K562 (cell line): ENCODE results near the gene GART. TPM values are rescaled to one million over a fixed set of nuclear protein-coding genes. Genes with fewer than 3 reads are reported as not detected.
A peak's percentile ranks its signal among the peaks of the same experiment; 100 is the strongest.

Experiments used
- ARID3B ChIP-seq: fragments of 250-450 bp; sonication (Bioruptor Pico); IDR thresholded peaks from 2 replicates; pipeline ENCODE4 v1.4.0; 2020; ENCODE audit warnings: borderline replicate concordance
- BCLAF1 ChIP-seq, 2 experiments: fragments of 450-650 bp in 1 of 2; IDR thresholded peaks; 2 replicates each; pipeline ENCODE4 v1.6.1; 2011 to 2017; ENCODE audit warnings: low read depth in 2 of 2, antibody characterized with exemption in 1 of 2, borderline replicate concordance in 1 of 2, low read length in 1 of 2, mild to moderate bottlenecking in 1 of 2, mixed read lengths in 1 of 2; ENCODE audit not compliant: control insufficient read depth in 1 of 2
- CAMTA2 ChIP-seq: fragments of 250-450 bp; sonication (Bioruptor Pico); conservative IDR thresholded peaks from 2 replicates; pipeline ENCODE4 v1.5.1; 2022
- ETV1 ChIP-seq: fragments of 450-650 bp; conservative IDR thresholded peaks from 2 replicates; pipeline ENCODE4 v1.6.1; 2016; ENCODE audit warnings: missing genetic modification characterization, control low read depth, low read depth, missing compliant biosample characterization
- GATA2 ChIP-seq: sonication (generic); formaldehyde crosslinking; IDR thresholded peaks from 2 replicates; pipeline ENCODE4 v1.4.0; 2020; ENCODE audit warnings: mild to moderate bottlenecking, missing genetic modification reagents
- HES1 ChIP-seq: fragments of 450-650 bp; IDR thresholded peaks from 2 replicates; pipeline ENCODE4 v1.6.1; 2016; ENCODE audit warnings: low read depth, mild to moderate bottlenecking, moderate library complexity
- HMGN3 ChIP-seq: IDR thresholded peaks from 2 replicates; pipeline ENCODE4 v1.6.1; 2011; ENCODE audit warnings: borderline replicate concordance, low read depth, mild to moderate bottlenecking, mixed read lengths, low read length; ENCODE audit not compliant: insufficient read length; ENCODE audit errors: extremely low read depth
- ID3 ChIP-seq, 2 experiments: fragments of 250-450 bp in 1 of 2; fragments of 450-650 bp in 1 of 2; sonication (Bioruptor Pico) in 1 of 2; IDR thresholded peaks; 2 replicates each; pipeline versions ENCODE4 v1.6.1 to v1.8.0; 2016 to 2021; ENCODE audit warnings: mild to moderate bottlenecking in 2 of 2, moderate library complexity in 2 of 2, missing compliant biosample characterization in 1 of 2, missing genetic modification characterization in 1 of 2
- MYBL2 ChIP-seq, 2 experiments: fragments of 450-650 bp in 1 of 2; sonication (generic) in 1 of 2; formaldehyde crosslinking in 1 of 2; IDR thresholded peaks; 2 replicates each; pipeline versions ENCODE4 v1.6.1 to v1.8.1; 2017 to 2022; ENCODE audit warnings: borderline replicate concordance in 1 of 2, inconsistent platforms in 1 of 2, low read depth in 1 of 2, mild to moderate bottlenecking in 1 of 2, missing genetic modification reagents in 1 of 2, moderate library complexity in 1 of 2
- SLC30A9 ChIP-seq: fragments of 250-450 bp; sonication (Bioruptor Pico); IDR thresholded peaks from 2 replicates; pipeline ENCODE4 v1.8.0; 2022; ENCODE audit warnings: mild to moderate bottlenecking, moderate library complexity
- SMARCC2 ChIP-seq: fragments of 450-650 bp; IDR thresholded peaks from 2 replicates; pipeline ENCODE4 v1.6.1; 2017; ENCODE audit warnings: antibody characterized with exemption, moderate library complexity, mild to moderate bottlenecking, low read depth
- TAF15 ChIP-seq: fragments of 200-400 bp; formaldehyde crosslinking; IDR thresholded peaks from 2 replicates; pipeline ENCODE4 v1.6.1; 2017; ENCODE audit warnings: mild to moderate bottlenecking, low read depth, low read length, moderate library complexity
- XRCC5 ChIP-seq: fragments of 200-400 bp; formaldehyde crosslinking; IDR thresholded peaks from 2 replicates; pipeline ENCODE4 v1.6.1; 2017; ENCODE audit warnings: low read depth, mild to moderate bottlenecking, low read length
- YY1 ChIP-seq, 3 experiments: IDR thresholded peaks; 2 replicates each; pipeline ENCODE4 v1.6.1; 2011; ENCODE audit warnings: low read length in 2 of 3, mild to moderate bottlenecking in 2 of 3, moderate library complexity in 2 of 3, borderline replicate concordance in 1 of 3, control low read depth in 1 of 3, low read depth in 1 of 3; ENCODE audit not compliant: insufficient read depth in 3 of 3, insufficient replicate concordance in 2 of 3, control insufficient read depth in 1 of 3, insufficient read length in 1 of 3; ENCODE audit errors: extremely low read depth in 1 of 3
- ZFP36 ChIP-seq: fragments of 150-350 bp; IDR thresholded peaks from 2 replicates; pipeline ENCODE4 v1.6.1; 2018; ENCODE audit warnings: low read length, low read depth; ENCODE audit not compliant: partially characterized antibody
- ZFX ChIP-seq: sonication (generic); formaldehyde crosslinking; IDR thresholded peaks from 2 replicates; pipeline ENCODE4 v1.8.0; 2022; ENCODE audit warnings: mild to moderate bottlenecking, missing genetic modification reagents, moderate library complexity
- ZNF124 ChIP-seq: sonication (generic); formaldehyde crosslinking; IDR thresholded peaks from 2 replicates; pipeline ENCODE4 v1.8.1; 2022; ENCODE audit warnings: missing genetic modification reagents
- ZNF444 ChIP-seq: fragments of 250-450 bp; sonication (Bioruptor Pico); IDR thresholded peaks from 2 replicates; pipeline ENCODE4 v1.4.0; 2020; ENCODE audit warnings: mild to moderate bottlenecking, moderate library complexity
- ZNF766 ChIP-seq: fragments of 200-800 bp; sonication (Bioruptor generic); conservative IDR thresholded peaks from 2 replicates; pipeline ENCODE4 v1.6.1; 2016; ENCODE audit warnings: missing genetic modification characterization, missing compliant biosample characterization
- polyA plus RNA-seq, 8 experiments: library from polyadenylated mRNA; depleted of rRNA in 4 of 8; stranded (reverse) in 5 of 8; unstranded in 3 of 8; fragments of >200 nt; fragmentation: Nextera tagmentation in 2 of 8; fragmentation: Illumina TruSeq in 1 of 8; extraction: Ambion mirVana in 2 of 8; extraction: Trizol in 1 of 8; gene quantifications; 2 replicates each; pipeline versions ENCODE4 v1.2.1 to v1.2.3, GENCODE V29; 2011 to 2014; ENCODE audit warnings: inconsistent platforms in 1 of 8, missing spikeins in 1 of 8
- total RNA-seq, 7 experiments: library from RNA; depleted of rRNA in 6 of 7; stranded (reverse); fragments of >200 nt in 6 of 7; fragmentation: Illumina TruSeq in 2 of 7; extraction: Trizol in 2 of 7; gene quantifications; 2 replicates each; pipeline versions ENCODE4 v1.2.1 to v1.2.3, GENCODE V29; 2011 to 2021; ENCODE audit warnings: low replicate concordance in 1 of 7

GART gene
- total and polyA plus RNA-seq, 9 of the 15 experiments (the other 6 are each of a cell fraction or from before 2014, with no cell fraction given) = 141 to 429 (median 349) TPM

GRCh38 chr21:33552093-33552998 is 10.4 kb upstream of the GART start (continued):
- TF ChIP-seq HES1 = no peak
- TF ChIP-seq GATA2 (CRISPR knock-in tag) = no peak
- no peak for TF ChIP-seq ZNF766 (CRISPR knock-in tag)
- no peak for TF ChIP-seq ZFX (CRISPR knock-in tag)
- TF ChIP-seq CAMTA2 (CRISPR knock-in tag) = no peak
- no peak for TF ChIP-seq MYBL2 (IDR thresholded peaks at IDR 0.05; ENCODE audit: low read depth)
- no peak for TF ChIP-seq MYBL2 (CRISPR knock-in tag; IDR thresholded peaks at IDR 0.05; ENCODE audit: borderline replicate concordance)
- peak in 1 of 2 experiments; percentile 79; a peak in 1 of 4 replicates for TF ChIP-seq BCLAF1 (IDR thresholded peaks at IDR 0.05; ENCODE audit: borderline replicate concordance in 1 of 2, control insufficient read depth in 1 of 2, low read depth in 2 of 2, low read length in 1 of 2)
- TF ChIP-seq TAF15 = no peak
- no peak for TF ChIP-seq SMARCC2
- TF ChIP-seq HMGN3 = no peak
- TF ChIP-seq XRCC5 = no peak
- TF ChIP-seq ETV1 (tag) = no peak
- no peak for TF ChIP-seq SLC30A9 (CRISPR knock-in tag)
- TF ChIP-seq YY1 (IDR thresholded peaks at IDR 0.05; ENCODE audit: borderline replicate concordance in 1 of 3, control insufficient read depth in 1 of 3, extremely low read depth in 1 of 3, insufficient read depth in 3 of 3, insufficient read length in 1 of 3, insufficient replicate concordance in 2 of 3, low read depth in 1 of 3, low read length in 2 of 3) = no peak
- TF ChIP-seq ZNF444 (CRISPR knock-in tag) = no peak
- TF ChIP-seq ZFP36 = no peak
- TF ChIP-seq ZNF124 (CRISPR knock-in tag) = no peak
- no peak for TF ChIP-seq ID3 (CRISPR knock-in tag; IDR thresholded peaks at IDR 0.05)
- TF ChIP-seq ID3 (tag; IDR thresholded peaks at IDR 0.05) = no peak; the same call in 1 of the 2 replicates
- TF ChIP-seq ARID3B (CRISPR knock-in tag) = no peak
